Skeletal muscle cell (primary cell): Measurements from ENCODE around the gene HAGH.

Experiments used
- DNase-seq: peaks from one replicate; pipeline ENCODE4 v3.0.0-alpha.2; 2010; ENCODE audit warnings: low read depth
- H3K4me3 ChIP-seq: 2 replicates; pipeline ENCODE4 v1.5.1; 2011; ENCODE audit warnings: low read depth, mild to moderate bottlenecking, control low read depth, low read length, moderate library complexity

The HAGH gene

GRCh38 chr16:1777375-1778199 lies 49.0 kb downstream of the HAGH start:
- DNase-seq: no peak
- no peak overlapping the region for H3K4me3 ChIP-seq

GRCh38 chr16:1776991-1777374 lies 49.6 kb downstream of the HAGH start:
- H3K4me3 ChIP-seq: no peak overlapping the region
- no peak for DNase-seq

GRCh38 chr16:1776672-1776955 lies 50.0 kb downstream of the HAGH start:
- no peak overlapping the region for H3K4me3 ChIP-seq
- DNase-seq: no peak

GRCh38 chr16:1775846-1776671 lies 50.6 kb downstream of the HAGH start:
- no peak overlapping the region for H3K4me3 ChIP-seq
- DNase-seq: no peak

GRCh38 chr16:1775006-1775845 lies 51.4 kb downstream of the HAGH start:
- no peak overlapping the region for H3K4me3 ChIP-seq
- no peak for DNase-seq

- H3K4me3 ChIP-seq: peak overlapping the region; percentile 78
- DNase-seq: no peak
Measured at GRCh38 chr16:1774448-1774780, 52.2 kb downstream of the HAGH start.

GRCh38 chr16:1773703-1774447 lies 52.8 kb downstream of the HAGH start:
- no peak for DNase-seq
- H3K4me3 ChIP-seq: peak overlapping the region; percentile 78

GRCh38 chr16:1772908-1773702 lies 53.5 kb downstream of the HAGH start, which contains the start of gene MRPS34:
Gene MRPS34, minus strand, starts transcription at chr16:1773134. Its CDS starts 15 bp downstream, at chr16:1773119.
- peak; percentile 53 for DNase-seq
- peak within 1 kb of the TSS; percentile 78 for H3K4me3 ChIP-seq

- H3K4me3 ChIP-seq: peak within 1 kb of the TSS; percentile 78
- DNase-seq: no peak
Measured at GRCh38 chr16:1772362-1772907, 54.2 kb downstream of the HAGH start, which contains the start of gene EME2. Gene EME2, plus strand, starts transcription at chr16:1772810. Its CDS starts 418 bp downstream, at chr16:1773228.

- H3K4me3 ChIP-seq: peak overlapping the region; percentile 78
- no peak for DNase-seq
Measured at GRCh38 chr16:1771864-1772361, 54.7 kb downstream of the HAGH start.

- H3K4me3 ChIP-seq: peak within 1 kb of the TSS; percentile 78
- no peak for DNase-seq
Measured at GRCh38 chr16:1771188-1771863, 55.3 kb downstream of the HAGH start, which contains the start of gene NME3. Gene NME3, minus strand, starts transcription at chr16:1771543. Its CDS starts 9 bp downstream, at chr16:1771534.

- no peak for DNase-seq
- H3K4me3 ChIP-seq: peak overlapping the region; percentile 78
Measured at GRCh38 chr16:1770328-1771187, 56.1 kb downstream of the HAGH start.

GRCh38 chr16:1769402-1770300 lies 57.0 kb downstream of the HAGH start:
- no peak for DNase-seq
- no peak overlapping the region for H3K4me3 ChIP-seq

GRCh38 chr16:1768767-1769401 lies 57.7 kb downstream of the HAGH start:
- no peak overlapping the region for H3K4me3 ChIP-seq
- DNase-seq: no peak
